Neuron (in vitro differentiated cells): ENCODE measurements around the gene USP22.

ENCODE experiments used
- H2AFZ ChIP-seq: one replicate; pipeline ENCODE4 v1.6.1; 2013; ENCODE audit warnings: low read depth, mild to moderate bottlenecking, inconsistent platforms, low read length, moderate library complexity
- H3K27me3 ChIP-seq: one replicate; pipeline ENCODE4 v1.6.1; 2013; ENCODE audit warnings: low read length; ENCODE audit not compliant: insufficient read depth
- H3K36me3 ChIP-seq: one replicate; pipeline ENCODE4 v1.6.1; 2013; ENCODE audit warnings: low read length; ENCODE audit not compliant: insufficient read depth
- H3K4me1 ChIP-seq: one replicate; pipeline ENCODE4 v1.6.1; 2013; ENCODE audit warnings: low read length; ENCODE audit not compliant: insufficient read depth
- H3K4me3 ChIP-seq: 2 replicates; pipeline ENCODE4 v1.5.1; 2013; ENCODE audit warnings: mild to moderate bottlenecking, low read length, moderate library complexity
- H3K9me3 ChIP-seq: one replicate; pipeline ENCODE4 v1.6.1; 2013; ENCODE audit warnings: low read length

The USP22 gene

GRCh38 chr17:20992416-20992815 lies 50.4 kb downstream of the USP22 start:
- peaks cover 9% of the 10 kb centered on the region for H3K36me3 ChIP-seq
- no peak overlapping the region for H3K4me3 ChIP-seq
- H3K4me1 ChIP-seq = peaks cover 6% of the 10 kb centered on the region
- H2AFZ ChIP-seq = no peak overlapping the region
- H3K9me3 ChIP-seq = no peaks in the 10 kb centered on the region
- no peaks in the 10 kb centered on the region for H3K27me3 ChIP-seq

GRCh38 chr17:20991276-20992037 lies 51.4 kb downstream of the USP22 start:
- H3K4me3 ChIP-seq = no peak overlapping the region
- peaks cover 17% of the 10 kb centered on the region for H3K36me3 ChIP-seq
- no peak overlapping the region for H2AFZ ChIP-seq
- peaks cover 2% of the 10 kb centered on the region for H3K9me3 ChIP-seq
- peaks cover 6% of the 10 kb centered on the region for H3K4me1 ChIP-seq
- H3K27me3 ChIP-seq = no peaks in the 10 kb centered on the region

GRCh38 chr17:20989991-20990855 lies 52.6 kb downstream of the USP22 start:
- H3K4me1 ChIP-seq = peaks cover 6% of the 10 kb centered on the region
- H3K4me3 ChIP-seq = no peak overlapping the region
- peaks cover 2% of the 10 kb centered on the region for H3K9me3 ChIP-seq
- H2AFZ ChIP-seq = no peak overlapping the region
- peaks cover 17% of the 10 kb centered on the region for H3K36me3 ChIP-seq
- H3K27me3 ChIP-seq = no peaks in the 10 kb centered on the region

- Histone ChIP-seq H3K4me3 (no peak overlapping the region), H3K4me1 (peaks cover 6% of the 10 kb centered on the region), H3K27me3 (no peaks in the 10 kb centered on the region), H3K36me3 (peaks cover 17% of the 10 kb centered on the region), H2AFZ (no peak overlapping the region), H3K9me3 (peaks cover 2% of the 10 kb centered on the region)
Observed at GRCh38 chr17:20989481-20989880, 53.3 kb downstream of the USP22 start.

GRCh38 chr17:20988896-20989295 lies 53.9 kb downstream of the USP22 start:
- H2AFZ ChIP-seq = no peak overlapping the region

GRCh38 chr17:20988001-20988636 lies 54.7 kb downstream of the USP22 start:
- Histone ChIP-seq H3K4me3 (no peak overlapping the region), H3K36me3 (peaks cover 24% of the 10 kb centered on the region), H2AFZ (no peak overlapping the region), H3K4me1 (peaks cover 2% of the 10 kb centered on the region), H3K27me3 (no peaks in the 10 kb centered on the region), H3K9me3 (peaks cover 7% of the 10 kb centered on the region)

More at GRCh38 chr17:20988896-20989295, 53.9 kb downstream of the USP22 start:
- H3K4me1 ChIP-seq = peaks cover 6% of the 10 kb centered on the region
- H3K36me3 ChIP-seq = peaks cover 17% of the 10 kb centered on the region
- H3K27me3 ChIP-seq = no peaks in the 10 kb centered on the region
- no peak overlapping the region for H3K4me3 ChIP-seq
- H3K9me3 ChIP-seq = peaks cover 2% of the 10 kb centered on the region

- H3K9me3 ChIP-seq = peaks cover 10% of the 10 kb centered on the region
- H3K4me3 ChIP-seq = no peak overlapping the region
- no peak overlapping the region for H2AFZ ChIP-seq
- peaks cover 28% of the 10 kb centered on the region for H3K36me3 ChIP-seq
- no peaks in the 10 kb centered on the region for H3K4me1 ChIP-seq
- H3K27me3 ChIP-seq = no peaks in the 10 kb centered on the region
Observed at GRCh38 chr17:20987511-20987910, 55.3 kb downstream of the USP22 start.

- peaks cover 33% of the 10 kb centered on the region for H3K36me3 ChIP-seq
- H3K27me3 ChIP-seq = no peaks in the 10 kb centered on the region
- no peak overlapping the region for H2AFZ ChIP-seq
- H3K4me3 ChIP-seq = no peak overlapping the region
- no peaks in the 10 kb centered on the region for H3K4me1 ChIP-seq
- peaks cover 13% of the 10 kb centered on the region for H3K9me3 ChIP-seq
Observed at GRCh38 chr17:20986767-20987510, 55.9 kb downstream of the USP22 start.

- Histone ChIP-seq H2AFZ (no peak overlapping the region), H3K9me3 (peaks cover 18% of the 10 kb centered on the region), H3K36me3 (peaks cover 55% of the 10 kb centered on the region), H3K27me3 (no peaks in the 10 kb centered on the region), H3K4me3 (no peak overlapping the region), H3K4me1 (no peaks in the 10 kb centered on the region)
Observed at GRCh38 chr17:20983359-20983637, 59.5 kb downstream of the USP22 start.

GRCh38 chr17:20982589-20983358 lies 60.0 kb downstream of the USP22 start:
- Histone ChIP-seq H3K9me3 (peaks cover 18% of the 10 kb centered on the region), H3K36me3 (peaks cover 52% of the 10 kb centered on the region), H3K27me3 (no peaks in the 10 kb centered on the region), H3K4me1 (no peaks in the 10 kb centered on the region), H2AFZ (no peak overlapping the region), H3K4me3 (no peak overlapping the region)

- Histone ChIP-seq H3K4me1 (no peaks in the 10 kb centered on the region), H2AFZ (no peak overlapping the region), H3K4me3 (no peak overlapping the region), H3K27me3 (no peaks in the 10 kb centered on the region), H3K36me3 (peaks cover 52% of the 10 kb centered on the region), H3K9me3 (peaks cover 18% of the 10 kb centered on the region)
Observed at GRCh38 chr17:20981046-20981920, 61.5 kb downstream of the USP22 start.

GRCh38 chr17:20979792-20980083 lies 63.1 kb downstream of the USP22 start:
- peaks cover 62% of the 10 kb centered on the region for H3K36me3 ChIP-seq
- H3K27me3 ChIP-seq = no peaks in the 10 kb centered on the region
- no peaks in the 10 kb centered on the region for H3K4me1 ChIP-seq
- H3K4me3 ChIP-seq = no peak overlapping the region
- peaks cover 18% of the 10 kb centered on the region for H3K9me3 ChIP-seq
- H2AFZ ChIP-seq = no peak overlapping the region
